Measurements from ENCODE around the gene NUDCD2.
"Not testable (repeated sequence)": the region's sequence is repeated elsewhere in the genome, so short reads cannot be mapped to it uniquely, and the experiment has no call there.

Gene NUDCD2

DNA sequence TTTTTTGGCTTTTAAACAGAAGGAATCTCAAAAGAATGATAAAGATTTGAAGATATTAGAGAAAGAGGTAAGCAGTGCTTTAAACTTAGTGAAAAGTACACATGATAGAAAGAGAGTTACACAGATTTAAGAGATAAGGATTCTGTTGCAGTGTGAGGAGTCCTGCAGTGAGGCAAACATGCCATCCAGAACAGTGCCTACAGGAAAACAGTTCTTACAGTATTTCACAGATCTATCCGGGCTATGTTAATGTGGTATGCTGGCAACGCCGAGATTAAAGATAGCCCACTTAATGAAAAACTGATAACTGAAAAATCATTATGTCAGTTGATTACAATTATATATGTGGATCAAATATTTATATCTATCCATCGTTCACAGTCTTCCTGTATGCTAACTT, 7.8 kb upstream of the NUDCD2 start:
- no peak for DNase-seq (ENCODE audit: low read depth)

DNA sequence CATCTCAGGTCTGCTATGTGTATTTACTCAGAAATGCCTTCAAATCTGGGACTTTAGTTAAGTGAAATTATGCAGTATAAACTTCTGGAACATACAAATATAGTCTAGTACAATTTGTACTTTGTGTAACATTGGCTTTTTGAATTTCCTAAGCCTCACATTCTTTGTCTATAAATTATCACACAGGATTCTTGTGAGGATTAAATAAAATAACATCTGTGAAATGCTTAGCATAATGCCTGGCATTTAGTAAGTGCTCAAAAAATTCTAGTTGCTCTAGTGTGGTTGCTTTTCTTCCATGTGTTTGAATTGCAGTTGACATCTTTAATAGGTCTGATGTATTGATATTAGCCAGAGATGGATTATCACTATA, 3.1 kb upstream of the NUDCD2 start:
- DNase-seq (ENCODE audit: low read depth): no peak

DNA sequence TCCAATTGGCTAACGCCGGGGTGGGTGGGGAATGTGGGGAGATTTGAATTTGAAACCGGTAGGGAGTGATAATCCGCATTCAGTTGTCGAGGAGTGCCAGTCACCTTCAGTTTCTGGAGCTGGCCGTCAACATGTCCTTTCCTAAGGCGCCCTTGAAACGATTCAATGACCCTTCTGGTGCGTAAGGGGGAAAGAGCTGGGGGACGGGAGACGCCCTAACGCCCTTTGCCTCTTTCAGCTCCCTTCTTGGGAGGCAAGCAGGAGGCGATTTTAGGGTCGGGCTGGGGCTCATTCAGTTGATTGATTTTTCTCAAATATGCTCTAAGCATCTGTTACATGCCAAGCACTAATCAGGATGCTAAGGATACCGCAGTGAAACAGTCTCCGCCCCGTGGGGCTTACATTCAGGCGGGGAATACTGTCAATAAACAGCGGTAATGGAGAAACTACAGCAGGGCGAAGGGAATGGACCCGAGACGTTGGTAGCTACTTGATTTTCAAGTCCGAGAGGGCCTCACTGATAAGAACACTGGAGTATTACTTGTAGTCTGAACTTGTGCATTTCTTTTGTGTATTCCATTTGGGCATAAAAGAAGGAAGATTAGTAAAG, 765 bp upstream of the NUDCD2 start, which contains the start of gene HMMR:
Gene HMMR, plus strand, starts transcription at position 71 of the 610 bp plus-strand sequence. Its CDS starts 61 bp downstream, at position 132.
- no peak for DNase-seq (ENCODE audit: low read depth)

DNA sequence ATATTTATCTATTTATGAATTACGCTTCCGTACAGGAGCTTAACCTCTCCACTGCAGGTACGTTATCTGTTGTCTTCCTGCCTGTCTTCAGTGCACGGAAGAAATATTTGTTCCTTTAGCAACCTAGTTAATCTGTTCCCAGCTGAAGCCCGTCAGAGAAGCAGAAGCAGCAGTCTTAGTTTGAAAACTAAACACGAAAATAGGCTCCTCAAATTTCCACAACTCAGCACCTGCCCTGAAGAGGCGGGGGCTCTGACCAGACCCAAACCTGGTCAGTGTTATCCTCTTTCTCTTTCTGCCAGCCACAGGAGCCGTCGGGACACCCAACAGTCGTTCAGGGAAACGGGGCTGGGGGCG, 462 bp downstream of the NUDCD2 start:
- no peak for DNase-seq (ENCODE audit: low read depth)

DNA sequence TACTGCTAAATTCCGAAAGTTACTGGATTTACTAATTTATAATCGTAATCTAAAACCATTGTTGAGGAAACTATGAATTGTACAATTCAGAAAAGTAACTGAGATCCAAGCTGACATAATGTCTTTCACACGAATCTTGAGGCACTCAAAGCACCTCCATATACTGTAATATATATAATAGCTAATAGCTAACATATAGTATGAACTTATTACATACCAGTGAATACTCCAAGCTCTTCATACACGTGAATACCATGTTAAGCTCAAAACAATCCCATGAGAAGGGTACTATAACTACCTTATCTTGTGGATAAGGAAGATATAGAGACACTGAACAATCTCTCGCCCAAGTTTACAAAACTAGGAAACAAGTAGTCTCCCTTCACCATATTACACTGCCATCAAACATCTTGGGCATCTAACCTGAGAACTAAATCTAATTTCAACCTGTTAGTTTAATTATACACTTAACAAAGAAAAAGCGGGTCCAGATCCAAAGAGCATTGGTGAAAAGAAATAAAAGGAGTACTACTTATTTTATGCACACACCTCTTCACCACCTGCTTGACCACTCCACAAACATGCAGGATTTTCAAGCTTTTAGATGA, 1.0 kb downstream of the NUDCD2 start:
- no peak for DNase-seq (ENCODE audit: low read depth)

DNA sequence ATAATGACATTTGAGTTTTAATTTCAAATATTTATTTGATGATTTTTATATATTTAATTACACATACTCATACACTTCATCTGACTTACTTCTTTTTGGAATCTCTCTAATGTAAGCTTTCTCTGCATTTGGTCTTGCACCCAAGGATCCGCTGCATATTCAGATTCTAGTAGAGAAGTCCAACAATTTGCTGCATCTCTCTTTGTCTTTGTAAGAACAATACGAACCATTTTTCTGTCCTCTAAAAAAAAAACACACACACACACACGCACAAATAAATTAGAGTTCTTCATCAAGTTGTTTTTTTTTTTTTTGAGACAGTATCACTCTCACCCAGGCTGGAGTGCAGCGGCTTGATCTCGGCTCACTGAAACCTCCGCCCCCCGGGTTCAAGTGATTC, 3.1 kb downstream of the NUDCD2 start:
- DNase-seq (ENCODE audit: low read depth): no peak

DNA sequence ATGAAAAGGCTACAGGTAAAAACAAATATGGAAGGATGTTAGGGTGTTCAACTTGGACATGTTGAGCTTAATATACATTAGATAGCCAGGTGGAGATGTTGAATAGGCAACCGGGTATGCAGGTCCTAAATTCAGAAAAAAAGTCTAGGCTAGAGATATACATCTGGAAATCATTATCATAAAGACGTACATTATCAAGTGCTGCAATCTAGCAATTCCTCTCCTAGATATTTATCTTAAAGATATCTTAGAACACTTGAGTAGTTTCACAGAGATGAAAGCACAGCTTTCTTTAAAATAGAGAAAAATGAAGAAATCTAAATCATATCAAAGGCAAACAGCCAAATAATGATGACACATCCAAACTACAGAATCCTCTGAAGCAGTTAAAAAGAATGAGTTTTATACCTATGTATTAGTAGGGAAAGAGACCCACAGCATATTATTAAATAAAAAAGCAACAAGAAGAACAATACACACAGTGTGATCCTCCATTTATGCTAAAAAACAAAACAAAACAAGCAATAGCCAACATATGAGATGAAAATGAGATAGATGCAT, 3.8 kb downstream of the NUDCD2 start:
- DNase-seq (ENCODE audit: low read depth): no peak

DNA sequence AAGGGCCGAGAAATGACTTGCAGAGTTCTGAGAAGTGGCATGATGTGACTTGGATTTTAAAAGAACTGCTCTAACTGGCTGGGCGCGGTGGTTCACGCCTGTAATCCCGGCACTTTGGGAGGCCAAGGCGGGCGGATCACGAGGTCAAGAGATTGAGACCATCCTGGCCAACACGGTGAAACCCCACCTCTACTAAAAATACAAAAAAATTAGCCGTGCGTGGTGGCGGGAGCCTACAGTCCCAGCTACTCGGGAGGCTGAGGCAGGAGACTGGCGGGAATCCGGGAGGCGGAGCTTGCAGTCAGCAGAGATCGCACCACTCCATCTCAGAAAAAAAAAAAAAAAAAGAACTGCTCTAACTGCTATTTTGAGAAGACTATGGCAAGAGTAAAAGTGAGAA, 4.5 kb downstream of the NUDCD2 start:
- DNase-seq (ENCODE audit: low read depth): not testable (repeated sequence)

DNA sequence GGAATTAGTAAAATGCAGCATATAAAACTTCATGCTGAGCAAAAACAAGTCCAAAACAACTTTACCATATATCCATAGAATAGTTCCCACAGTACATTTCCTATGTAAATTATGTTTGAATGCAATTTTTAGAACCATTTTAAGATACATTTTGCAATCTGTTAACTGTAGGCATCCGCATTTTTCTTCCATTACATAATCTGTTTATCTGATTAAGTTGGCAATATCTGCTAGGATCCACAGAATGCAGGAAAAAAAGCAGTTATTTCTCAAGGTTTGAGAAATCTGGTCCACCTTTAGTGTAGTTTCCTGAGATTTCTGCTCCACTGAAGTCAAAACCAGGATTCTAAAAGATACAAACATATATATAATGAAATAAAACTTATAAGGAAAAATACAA, 6.2 kb downstream of the NUDCD2 start:
- DNase-seq (ENCODE audit: low read depth): no peak

DNA sequence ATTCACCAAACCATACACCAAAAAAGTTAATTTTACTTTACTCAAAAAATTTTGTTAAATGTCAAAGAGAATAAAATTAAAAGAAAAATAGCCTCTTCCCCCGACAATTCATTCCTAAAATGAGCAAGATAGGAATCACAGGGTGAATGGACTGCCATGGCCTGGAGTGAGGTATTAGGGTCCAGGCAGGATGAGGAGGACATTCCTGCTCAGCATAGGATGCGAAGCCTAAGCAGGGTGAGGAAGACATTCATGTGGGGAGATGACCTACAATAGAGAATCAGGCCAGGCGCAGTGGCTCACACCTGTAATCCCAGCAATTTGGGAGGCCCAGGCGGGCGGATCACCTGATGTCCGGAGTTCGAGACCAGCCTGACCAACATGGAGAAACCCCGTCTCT, 8.4 kb downstream of the NUDCD2 start:
- DNase-seq (ENCODE audit: low read depth): no peak

DNA sequence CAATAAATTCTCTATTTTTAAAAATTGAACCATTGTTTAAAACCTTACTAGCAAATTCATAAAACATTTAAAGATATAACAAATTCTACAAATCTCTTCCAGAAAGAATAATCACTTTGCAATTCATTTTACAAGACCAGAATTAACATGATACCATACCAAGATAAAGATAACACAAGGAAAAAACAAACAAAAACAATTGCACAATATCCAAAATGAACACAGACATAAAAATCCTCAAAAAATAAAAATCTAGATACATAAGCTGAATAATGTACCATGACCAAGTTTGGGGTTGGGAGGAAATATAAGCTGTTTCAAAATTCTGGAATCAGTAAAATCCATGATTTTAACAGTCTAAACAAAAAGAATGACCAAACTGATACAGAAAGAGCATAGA, 11.4 kb downstream of the NUDCD2 start:
- DNase-seq (ENCODE audit: low read depth): no peak

DNA sequence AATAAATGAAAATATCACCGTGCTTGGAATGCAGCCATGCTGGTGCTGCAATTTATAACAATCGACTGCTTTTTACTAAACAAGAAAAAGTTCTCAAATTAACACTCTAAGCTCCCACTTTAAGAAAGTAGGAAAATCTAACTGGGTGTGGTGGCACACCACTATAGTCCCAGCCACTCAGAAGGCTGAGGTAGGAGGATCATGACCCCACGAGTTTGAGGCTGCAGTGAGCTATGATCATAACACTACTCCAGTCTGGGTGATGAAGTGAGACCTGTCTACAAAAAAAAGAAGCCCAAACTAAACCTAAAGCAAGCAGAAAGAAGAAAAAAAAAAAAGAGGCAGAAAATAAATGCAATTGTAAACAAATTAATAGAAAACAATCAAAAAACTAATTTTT, 12.0 kb downstream of the NUDCD2 start:
- DNase-seq (ENCODE audit: low read depth): no peak

DNA sequence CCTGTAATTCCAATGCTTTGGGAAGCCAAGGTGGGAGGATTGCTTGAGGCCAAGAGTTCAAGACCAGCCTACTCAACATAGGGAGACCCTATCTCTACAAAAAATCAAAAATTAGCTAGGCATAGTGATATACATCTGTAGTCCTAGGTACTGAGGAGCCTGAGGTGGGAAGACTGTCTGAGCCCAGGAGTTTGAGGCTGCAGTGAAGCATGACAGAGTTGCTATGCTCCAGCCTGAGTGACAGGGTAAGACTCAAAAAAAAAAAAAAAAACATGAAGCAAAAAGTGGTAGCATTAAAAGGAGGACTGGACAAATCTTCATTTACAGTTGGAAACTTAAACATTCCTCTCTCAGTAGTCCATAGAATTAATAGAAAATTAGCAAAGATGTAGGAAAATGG, 12.7 kb downstream of the NUDCD2 start:
- DNase-seq (ENCODE audit: low read depth): no peak

DNA sequence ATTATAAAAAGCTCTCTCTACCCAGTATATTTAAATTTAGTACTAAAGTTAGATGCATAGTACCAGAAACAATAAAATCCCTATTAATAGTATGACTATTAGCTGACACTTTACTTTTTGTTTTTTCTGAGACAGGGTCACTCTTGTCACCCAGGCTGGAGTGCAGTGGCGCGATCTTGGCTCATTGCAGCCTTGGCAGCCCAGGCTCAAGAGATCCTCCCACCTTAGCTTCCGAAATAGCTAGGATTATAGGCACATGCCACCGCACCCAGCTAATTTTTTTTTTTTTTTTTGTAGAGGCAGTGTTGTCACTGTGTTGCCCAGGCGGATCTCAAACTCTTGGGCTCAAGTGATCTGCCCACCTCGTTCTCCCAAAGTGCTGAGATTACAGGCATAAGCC, 14.6 kb downstream of the NUDCD2 start:
- DNase-seq (ENCODE audit: low read depth): no peak

DNA sequence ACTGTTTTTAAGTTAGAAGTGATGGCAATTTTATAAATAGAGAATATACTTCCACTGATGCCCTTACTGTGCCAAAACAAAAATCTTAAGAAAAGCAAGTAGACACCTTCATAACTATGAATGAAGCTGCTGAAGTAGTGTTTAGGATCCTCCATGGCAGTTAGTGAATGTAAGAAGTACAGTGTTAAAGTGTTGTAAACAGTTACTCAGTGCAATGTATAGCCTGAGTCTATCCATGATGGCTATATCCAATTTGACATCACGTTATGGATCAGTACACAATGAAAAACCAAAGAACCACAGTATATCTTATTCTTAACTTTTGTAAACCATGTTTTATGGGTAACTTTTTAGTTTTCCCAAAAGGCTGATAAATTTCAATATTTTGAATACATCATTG, 15.4 kb downstream of the NUDCD2 start:
- no peak for DNase-seq (ENCODE audit: low read depth)

DNA sequence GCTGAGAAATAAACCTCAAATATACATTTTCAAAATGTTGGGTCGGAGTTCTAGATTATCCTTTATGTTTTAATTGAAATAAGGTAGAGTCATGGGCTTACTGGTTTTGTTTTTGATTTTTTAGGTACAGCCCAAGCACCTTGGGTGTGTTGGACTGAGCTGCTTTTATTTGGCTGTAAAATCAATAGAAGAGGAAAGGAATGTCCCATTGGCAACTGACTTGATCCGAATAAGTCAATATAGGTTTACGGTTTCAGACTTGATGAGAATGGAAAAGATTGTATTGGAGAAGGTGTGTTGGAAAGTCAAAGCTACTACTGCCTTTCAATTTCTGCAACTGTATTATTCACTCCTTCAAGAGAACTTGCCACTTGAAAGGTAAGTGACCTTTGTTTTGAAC, 18.9 kb downstream of the NUDCD2 start:
- DNase-seq (ENCODE audit: low read depth): no peak

DNA sequence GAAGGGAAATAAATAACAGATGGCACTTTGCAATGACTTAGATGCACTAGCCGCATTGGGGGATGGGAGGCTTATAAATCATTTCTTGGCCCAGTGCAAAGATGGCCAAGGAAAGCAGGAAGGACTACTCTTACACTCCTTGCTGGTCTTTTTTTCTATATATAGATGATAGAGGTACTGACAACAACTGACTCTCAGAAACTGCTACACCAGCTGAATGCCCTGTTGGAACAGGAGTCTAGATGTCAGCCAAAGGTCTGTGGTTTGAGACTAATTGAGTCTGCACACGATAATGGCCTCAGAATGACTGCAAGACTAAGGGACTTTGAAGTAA, 20.8 kb downstream of the NUDCD2 start:
- no peak for DNase-seq (ENCODE audit: low read depth)

DNA sequence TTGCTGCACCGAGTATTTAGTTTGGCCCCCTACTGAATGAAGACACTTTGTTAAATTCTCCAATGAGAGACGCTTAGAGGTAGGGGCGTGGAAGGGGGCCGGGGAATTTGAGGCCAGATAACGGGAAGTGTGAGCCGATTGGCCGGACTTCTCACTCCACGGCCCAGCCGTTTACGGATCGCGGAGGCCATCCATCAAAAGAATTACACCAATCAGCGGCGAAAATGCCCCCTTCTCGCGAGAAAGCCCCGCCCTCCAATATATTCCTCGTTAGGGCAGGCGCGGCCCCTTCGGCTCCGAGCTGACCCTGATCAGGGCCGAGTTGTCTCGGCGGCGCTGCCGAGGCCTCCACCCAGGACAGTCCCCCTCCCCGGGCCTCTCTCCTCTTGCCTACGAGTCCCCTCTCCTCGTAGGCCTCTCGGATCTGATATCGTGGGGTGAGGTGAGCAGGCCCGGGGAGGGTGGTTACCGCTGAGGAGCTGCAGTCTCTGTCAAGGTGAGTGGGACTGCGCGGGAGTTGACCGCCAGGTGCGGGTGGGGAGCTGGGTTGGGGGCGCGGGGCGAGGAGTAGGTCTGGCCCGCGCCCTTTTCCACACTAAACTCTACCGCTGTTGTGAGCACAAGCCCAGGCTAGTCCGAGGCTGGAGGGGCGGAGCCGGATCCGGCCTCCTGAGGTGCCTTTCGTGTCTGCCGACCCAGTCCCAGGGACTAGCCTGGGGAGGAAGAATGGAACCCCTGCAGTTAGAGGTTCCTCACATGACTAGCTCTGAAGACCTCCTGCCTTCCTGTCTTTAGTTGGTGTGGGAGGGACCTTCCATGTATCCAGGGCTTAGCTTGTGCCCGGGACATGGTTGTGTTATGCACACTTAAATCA, 22.4 kb downstream of the NUDCD2 start, which contains the start of gene CCNG1:
Gene CCNG1, plus strand, starts transcription at position 287 of the 874 bp plus-strand sequence. CDS start 1,662 bp downstream, outside the sequence.
- DNase-seq (ENCODE audit: low read depth): peak; percentile 83

DNA sequence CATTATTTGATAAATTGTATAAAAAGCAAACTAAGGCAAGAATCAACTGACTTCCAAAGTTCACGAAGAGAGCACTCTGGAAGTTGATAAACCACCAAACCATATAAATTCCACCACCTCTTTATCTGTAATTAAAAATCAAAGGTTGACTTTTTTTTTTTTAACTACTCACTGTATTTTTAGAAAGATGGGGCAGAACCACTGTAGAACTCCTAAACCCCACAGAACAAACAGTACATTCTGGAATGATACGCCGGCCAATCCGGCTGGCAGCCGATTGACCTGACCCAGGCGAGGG, 22.9 kb downstream of the NUDCD2 start:
- no peak for DNase-seq (ENCODE audit: low read depth)

DNA sequence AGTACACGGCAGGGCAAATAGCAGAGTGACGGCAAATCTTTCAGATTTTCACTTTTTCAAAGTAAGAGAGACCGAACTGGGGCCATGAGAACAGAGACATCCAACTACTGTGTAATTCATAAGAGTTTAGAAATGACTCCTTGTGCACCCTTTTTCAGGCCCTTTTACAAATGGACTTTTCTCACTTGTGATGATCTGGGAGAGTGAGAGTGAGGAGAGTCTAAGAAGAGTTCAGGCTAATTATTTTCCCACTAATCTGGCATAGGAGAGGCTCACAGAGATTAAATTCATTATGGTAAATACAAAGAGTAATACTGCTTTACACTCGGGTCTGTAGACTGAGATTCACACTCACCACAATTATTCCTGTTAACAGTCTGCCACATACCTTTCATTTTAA, 23.4 kb downstream of the NUDCD2 start:
- no peak for DNase-seq (ENCODE audit: low read depth)

DNA sequence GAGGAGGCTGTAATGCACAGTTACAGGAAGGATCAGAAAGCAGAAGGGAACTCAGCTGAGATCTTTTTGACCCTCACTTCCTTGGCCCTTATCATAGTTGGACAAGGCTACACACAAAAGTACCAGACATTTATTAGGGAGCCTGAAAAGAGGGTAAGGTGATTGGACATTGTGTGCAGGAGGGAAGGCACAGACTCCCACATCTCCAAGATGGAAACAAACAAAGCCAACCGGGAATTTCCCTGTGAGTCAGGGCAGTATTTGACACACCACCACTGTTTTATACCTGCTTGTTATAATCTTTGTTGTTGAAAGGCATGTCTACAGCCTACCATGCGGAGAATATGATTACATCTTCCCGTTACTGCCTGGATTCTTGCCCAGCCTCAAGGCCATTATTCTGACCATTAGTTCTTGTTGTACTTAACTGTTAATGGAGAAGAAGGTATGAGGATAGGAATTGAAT, 25.5 kb downstream of the NUDCD2 start:
- DNase-seq (ENCODE audit: low read depth): no peak

DNA sequence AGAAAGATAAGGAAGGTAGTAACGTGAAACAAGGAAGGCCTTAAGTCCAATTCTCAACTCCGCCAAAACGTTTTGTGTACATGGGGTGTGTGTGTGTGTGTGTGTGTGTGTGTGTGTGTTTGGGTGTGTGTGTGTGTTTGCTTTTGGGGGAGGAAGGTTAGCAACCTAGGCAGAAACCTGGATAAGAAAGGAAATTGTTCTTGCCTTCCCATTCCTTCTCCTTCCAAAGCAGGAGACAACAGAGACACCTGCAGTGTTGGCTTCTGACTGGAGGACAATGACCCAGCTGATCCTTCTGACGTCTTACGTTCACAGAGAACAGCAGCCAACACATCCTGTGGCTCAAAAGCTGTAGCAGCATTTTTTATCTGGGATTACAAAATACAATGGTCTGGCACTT, 26.6 kb downstream of the NUDCD2 start:
- DNase-seq (ENCODE audit: low read depth): no peak

DNA sequence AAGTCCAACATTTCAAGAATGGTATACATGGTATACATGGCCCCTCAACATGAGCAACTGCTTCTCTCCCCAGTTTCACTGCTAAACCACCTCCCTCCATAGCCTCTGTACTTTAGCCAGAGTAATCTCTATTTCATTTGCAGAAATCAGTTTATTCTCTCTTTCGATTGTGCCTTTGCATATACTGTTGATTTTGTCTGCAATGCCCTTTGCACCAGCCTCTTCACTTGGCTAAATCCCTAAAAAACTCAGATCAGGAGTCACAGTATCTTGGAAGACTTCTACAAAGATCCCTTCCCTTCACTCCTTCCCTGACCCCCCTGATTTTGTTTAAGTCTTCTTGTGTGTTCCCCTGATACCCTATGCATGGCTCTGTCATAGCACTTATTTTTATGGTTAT, 27.4 kb downstream of the NUDCD2 start:
- no peak for DNase-seq (ENCODE audit: low read depth)
